Stimulated activated CD4-positive, alpha-beta T cell treated with anti-CD3 and anti-CD28 coated beads, Interleukin-15, amount 100 ng/mL, for 24 hours (primary cell): Measurements from ENCODE around the gene USP15.
"Not testable (repeated sequence)": the region's sequence is repeated elsewhere in the genome, so short reads cannot be mapped to it uniquely, and the experiment has no call there.

Experiments
- DNase-seq: peaks from one replicate; pipeline ENCODE4 v3.0.0-alpha.2; 2020

USP15 gene

DNA sequence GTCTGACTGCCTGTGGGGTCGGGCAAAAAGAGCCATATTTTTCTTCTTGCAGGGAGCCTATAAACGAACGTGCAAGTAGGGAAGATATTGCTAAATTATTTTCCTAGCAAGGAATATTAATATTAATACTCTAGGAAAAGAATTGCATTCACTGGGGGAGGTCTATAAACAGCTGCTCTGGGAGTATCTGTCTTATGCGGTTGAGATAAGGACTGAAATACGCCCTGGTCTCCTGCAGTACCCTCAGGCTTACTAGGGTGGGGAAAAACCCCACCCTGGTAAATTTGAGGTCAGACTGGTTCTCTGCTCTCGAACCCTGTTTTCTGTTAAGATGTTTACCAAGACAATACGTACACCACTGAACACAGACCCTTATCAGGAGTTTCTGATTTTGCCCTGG lies 203.0 kb downstream of the USP15 start:
- DNase-seq = not testable (repeated sequence)
